CD4-positive, alpha-beta T cell treated with Interleukin-6 at 100 ng/mL for 8 hours (primary cell): ENCODE results near the gene H6PD.
A peak's percentile ranks its signal among the peaks of the same experiment; 100 is the strongest.

ENCODE experiments used
- DNase-seq: peaks from one replicate; pipeline ENCODE4 v3.0.0-alpha.2; 2020; ENCODE audit warnings: mixed read lengths, low spot score

H6PD gene

GRCh38 chr1:9204156-9204720, 30.3 kb upstream of the H6PD start:
- DNase-seq, result no peak

GRCh38 chr1:9207086-9207485, 27.5 kb upstream of the H6PD start:
- no peak for DNase-seq

- DNase-seq, result no peak
Observed at GRCh38 chr1:9207715-9208114, 26.9 kb upstream of the H6PD start.

- no peak for DNase-seq
Observed at GRCh38 chr1:9211291-9211811, 23.2 kb upstream of the H6PD start.

GRCh38 chr1:9212735-9213134, 21.8 kb upstream of the H6PD start:
- no peak for DNase-seq

GRCh38 chr1:9213956-9214355, 20.6 kb upstream of the H6PD start:
- no peak for DNase-seq

GRCh38 chr1:9218917-9219316, 15.7 kb upstream of the H6PD start:
- DNase-seq, result no peak

- no peak for DNase-seq
Observed at GRCh38 chr1:9222846-9223625, 11.5 kb upstream of the H6PD start.

GRCh38 chr1:9224664-9225410, 9.7 kb upstream of the H6PD start:
- DNase-seq, result no peak

- DNase-seq, result no peak
Observed at GRCh38 chr1:9225411-9225785, 9.2 kb upstream of the H6PD start.

- DNase-seq, result no peak
Observed at GRCh38 chr1:9228609-9229008, 6.0 kb upstream of the H6PD start.

GRCh38 chr1:9229549-9229948, 5.0 kb upstream of the H6PD start:
- DNase-seq, result no peak

GRCh38 chr1:9230869-9231533, 3.6 kb upstream of the H6PD start:
- DNase-seq, result no peak

- DNase-seq, result no peak
Observed at GRCh38 chr1:9231648-9232332, 2.8 kb upstream of the H6PD start.

GRCh38 chr1:9233241-9233941, 1.2 kb upstream of the H6PD start:
- DNase-seq, result no peak

GRCh38 chr1:9233942-9234222, 692 bp upstream of the H6PD start:
- no peak for DNase-seq

- DNase-seq, result no peak
Observed at GRCh38 chr1:9235096-9235459, 504 bp downstream of the H6PD start.

- DNase-seq, result no peak
Observed at GRCh38 chr1:9235560-9235959, 986 bp downstream of the H6PD start.

GRCh38 chr1:9238134-9238533, 3.6 kb downstream of the H6PD start:
- DNase-seq, result no peak

- no peak for DNase-seq
Observed at GRCh38 chr1:9238550-9238949, 4.0 kb downstream of the H6PD start.

- peak; percentile 45 for DNase-seq
Observed at GRCh38 chr1:9239622-9240401, 5.2 kb downstream of the H6PD start.
